ENCODE data around the gene EGFLAM.

DNA sequence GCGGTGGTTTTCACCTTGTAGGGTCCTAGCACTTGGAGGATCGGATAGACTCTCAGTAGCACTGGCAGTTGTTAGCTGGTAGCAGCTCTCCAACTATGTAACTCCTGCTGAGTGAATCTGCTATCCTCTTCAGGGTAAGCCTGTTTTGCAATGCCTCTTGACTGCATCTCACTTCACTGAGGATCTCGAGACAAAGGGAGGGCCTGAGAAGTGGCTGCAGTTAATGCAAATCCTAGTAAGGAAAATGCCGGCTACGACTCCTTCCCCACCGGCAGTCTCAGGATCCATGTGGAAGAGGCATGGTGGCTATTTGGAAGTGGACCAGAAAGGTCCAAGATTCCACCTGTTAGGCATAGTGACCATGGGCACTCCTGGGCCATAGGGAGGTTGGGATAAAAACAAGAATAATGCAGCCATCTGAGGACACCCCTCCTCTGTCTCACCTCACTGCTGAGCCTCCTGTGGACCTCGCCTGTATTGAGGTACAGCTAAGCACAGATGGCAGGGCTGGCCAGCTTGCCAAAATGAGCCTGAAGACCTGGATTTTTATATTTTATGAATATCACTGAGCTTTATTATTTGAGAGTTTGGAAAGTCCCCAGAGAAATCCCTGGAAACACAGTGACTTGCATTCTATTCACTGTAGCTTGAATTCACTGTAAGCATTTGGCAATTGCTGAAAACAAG is 152.1 kb downstream of the EGFLAM start:
- no peak for TF ChIP-seq POLR2A (IDR thresholded peaks at IDR 0.05)
- TF ChIP-seq CTCF (IDR thresholded peaks at IDR 0.05), result no peak
- TF ChIP-seq EP300 (IDR thresholded peaks at IDR 0.05), result no peak
